NCI-H82 treated with DMSO at 0.1 percent for 48 hours (cell line): Measurements from ENCODE around the gene TOP2A.
A peak's percentile ranks its signal among the peaks of the same experiment; 100 is the strongest.
"Not testable (repeated sequence)": the region's sequence is repeated elsewhere in the genome, so short reads cannot be mapped to it uniquely, and the experiment has no call there.

Experiments used
- DNase-seq: peaks from one replicate; lab custom pipeline; 2025; ENCODE audit not compliant: unreplicated experiment; lab: John Stamatoyannopoulos, UW

TOP2A gene

DNA sequence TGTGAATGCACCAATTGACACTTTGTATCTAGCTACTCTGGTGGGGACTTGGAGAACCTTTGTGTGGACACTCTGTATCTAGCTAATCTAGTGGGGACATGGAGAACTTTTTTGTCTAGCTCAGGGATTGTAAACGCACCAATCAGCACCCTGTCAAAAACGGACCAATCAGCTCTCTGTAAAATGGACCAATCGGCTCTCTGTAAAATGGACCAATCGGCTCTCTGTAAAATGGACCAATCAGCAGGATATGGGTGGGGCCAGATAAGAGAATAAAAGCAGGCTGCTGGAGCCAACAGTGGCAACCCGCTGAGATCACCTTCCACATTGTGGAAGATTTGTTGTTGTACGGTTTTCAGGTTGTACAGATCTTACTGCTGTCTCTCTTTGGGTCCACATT lies 41.2 kb downstream of the TOP2A start:
- DNase-seq: not testable (repeated sequence)

DNA sequence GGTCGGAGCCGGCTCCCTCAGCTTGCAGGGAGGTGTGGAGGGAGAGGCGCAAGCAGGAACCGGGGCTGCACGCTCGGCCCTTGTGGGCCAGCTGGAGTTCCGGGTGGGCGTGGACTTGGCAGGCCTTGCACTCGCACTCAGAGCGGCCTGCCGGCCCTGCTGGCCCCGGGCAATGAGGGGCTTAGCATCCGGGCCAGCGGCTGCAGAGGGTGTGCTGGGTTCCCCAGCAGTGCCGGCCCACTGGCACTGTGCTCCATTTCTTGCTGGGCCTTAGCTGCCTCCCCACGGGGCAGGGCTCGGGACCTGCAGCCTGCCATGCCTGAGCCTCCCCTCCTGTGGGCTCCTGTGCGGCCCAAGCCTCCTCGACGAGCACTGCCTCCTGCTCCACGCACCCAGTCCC lies 41.9 kb downstream of the TOP2A start:
- DNase-seq: not testable (repeated sequence)

DNA sequence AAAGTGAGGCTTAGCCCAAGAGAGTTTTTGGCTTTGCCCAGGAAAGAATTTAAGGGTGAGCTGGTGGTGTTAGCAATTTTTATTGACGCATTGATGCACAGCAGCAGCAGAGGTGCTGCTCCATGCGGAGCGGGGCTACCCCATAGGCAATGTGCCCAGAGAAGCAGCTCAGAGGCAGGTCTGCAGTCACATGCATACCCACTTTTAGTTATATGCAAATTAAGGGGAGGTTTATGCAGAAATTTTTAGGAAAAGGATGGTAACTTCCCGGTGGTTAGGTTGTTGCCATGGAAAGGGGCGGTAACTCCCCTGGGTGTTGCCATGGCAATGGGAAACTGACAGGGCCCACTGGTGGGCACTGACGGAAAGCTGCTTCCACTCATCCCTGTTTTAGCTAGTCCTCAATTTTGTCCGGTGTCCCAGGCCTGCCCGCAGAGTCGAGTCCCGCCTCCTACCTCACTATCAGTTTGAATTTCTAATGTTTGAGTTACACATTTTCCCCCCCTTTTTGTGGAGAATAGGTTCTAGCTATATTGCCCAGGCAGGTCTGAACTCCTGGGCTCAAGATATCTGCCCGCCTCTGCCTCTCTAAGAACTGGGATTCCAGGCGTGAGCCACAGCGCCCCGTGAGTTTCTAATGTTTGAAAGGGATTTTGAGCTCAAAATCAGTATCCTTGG lies 42.7 kb downstream of the TOP2A start:
- no peak for DNase-seq

DNA sequence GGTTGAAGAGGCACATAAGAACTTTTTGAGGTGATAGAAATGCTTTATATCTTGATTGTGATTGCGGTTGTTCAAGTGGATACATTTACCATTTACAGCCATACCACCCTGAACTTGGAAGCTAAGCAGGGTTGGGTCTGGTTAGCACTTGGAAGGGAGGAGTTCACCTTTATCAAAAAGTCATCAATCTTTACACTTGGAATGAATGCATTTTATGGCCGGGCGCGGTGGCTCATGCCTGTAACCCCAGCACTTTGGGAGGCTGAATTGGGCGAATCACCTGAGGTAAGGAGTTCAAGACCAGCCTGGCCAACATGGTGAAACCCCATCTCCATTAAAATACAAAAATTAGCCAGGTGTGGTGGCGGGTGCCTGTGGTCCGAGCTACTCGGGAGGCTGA lies 43.7 kb downstream of the TOP2A start:
- DNase-seq: no peak

DNA sequence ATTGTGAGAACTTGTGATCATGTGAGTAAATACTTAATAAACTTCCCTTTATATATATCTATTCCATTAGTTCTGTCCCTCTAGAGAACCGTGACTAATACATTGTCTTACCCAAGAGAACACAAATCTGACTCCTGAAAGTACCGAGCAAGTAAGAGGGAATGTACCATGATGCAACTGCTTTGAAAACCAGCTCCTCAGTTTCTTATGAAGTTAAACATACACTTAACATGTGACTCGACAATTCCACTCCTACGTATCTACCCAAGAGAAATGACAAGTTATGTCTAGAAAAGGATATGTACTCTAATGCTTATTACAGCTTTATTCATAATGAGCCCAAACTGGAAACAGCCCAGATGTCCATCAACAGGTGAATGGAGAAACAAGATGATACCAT lies 44.4 kb downstream of the TOP2A start:
- no peak for DNase-seq

DNA sequence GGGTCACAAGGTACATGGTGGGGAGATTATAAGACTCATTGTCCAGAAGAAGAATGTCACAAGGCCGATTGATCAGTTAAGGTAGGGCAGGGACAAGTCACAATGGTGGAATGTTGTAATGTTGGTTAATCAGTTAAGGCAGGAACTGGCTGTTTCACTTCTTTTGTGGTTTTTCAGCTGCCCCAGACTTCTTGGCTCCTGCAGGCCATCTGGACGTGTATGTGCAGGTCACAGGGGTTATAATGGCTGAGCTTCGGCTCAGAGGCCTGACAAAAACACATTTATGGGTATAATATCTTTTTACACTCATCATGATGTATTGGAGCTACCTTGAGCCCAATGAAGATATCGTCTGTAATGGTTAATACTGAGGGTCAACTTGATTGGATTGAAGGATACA lies 45.1 kb downstream of the TOP2A start:
- DNase-seq: not testable (repeated sequence)

DNA sequence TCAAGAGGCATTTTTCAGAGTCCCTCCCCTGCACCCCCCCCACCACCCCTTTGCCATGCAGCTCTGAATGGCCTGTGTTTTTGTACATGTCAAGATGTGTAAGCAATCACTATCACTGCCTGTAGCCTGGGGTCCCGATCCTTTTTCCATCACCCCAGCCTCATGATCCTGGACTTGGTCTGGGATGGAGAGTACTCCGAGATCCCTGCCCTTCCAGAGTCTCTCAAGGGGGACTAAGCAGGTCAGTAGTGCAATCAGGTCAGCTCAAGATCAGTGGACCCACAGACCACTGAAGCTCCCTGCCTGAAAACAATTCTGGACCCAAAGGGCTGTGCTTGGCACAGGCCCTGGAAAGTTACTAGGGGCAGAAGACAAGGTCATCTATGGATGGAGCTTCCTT lies 45.7 kb downstream of the TOP2A start:
- DNase-seq: no peak

DNA sequence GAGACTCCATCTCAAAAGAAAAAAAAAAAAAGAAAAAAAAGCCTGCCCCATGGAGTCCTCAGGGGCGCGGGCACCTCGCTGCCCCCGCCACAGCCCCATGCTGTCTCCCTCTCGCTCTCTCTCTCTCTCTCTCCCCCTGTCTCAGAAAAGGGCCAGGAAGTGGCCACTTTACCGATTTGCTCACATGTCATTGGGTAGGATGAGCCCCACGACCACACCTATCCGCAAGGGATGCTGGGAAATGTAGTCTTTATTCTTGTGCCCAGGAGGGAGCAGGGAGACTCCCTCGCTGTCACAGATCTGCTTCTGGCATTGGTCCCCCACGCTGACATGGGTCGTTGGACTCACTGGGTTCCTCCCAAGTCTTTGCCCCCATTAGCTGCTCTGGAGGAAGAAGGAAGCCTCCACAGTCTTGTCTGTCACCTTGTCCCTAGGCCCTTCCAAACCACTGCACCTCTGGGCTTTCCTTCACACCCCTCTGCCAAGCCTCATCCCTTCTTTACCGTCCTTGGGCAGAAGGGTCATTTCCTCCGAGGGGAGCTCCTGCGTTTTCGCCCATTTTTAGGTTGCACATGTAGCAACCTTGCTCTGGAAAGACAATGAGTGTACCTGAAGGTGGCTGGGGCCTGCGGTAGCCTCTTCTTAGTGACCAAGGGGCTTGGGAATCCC lies 46.3 kb downstream of the TOP2A start:
- DNase-seq: peak; percentile 39

DNA sequence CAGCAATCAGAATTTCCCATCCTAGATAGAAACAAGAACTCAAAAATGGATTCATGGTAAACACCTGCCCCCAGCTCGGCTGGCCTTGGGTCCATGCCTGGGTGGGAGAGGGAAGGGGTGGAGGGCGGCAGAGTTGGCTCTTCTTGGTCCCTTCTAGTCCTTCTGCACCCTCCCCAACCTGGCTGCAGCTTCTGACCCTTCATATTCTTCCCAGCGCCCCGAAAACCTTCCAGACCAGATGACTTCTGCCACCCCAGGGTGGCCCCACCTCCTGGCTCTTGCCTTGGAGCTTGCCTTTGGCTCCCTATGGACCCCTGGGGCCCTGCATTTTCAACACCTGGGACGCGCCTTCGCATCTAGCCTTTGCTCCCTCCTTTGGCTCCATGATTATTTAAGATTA lies 47.8 kb downstream of the TOP2A start:
- no peak for DNase-seq

DNA sequence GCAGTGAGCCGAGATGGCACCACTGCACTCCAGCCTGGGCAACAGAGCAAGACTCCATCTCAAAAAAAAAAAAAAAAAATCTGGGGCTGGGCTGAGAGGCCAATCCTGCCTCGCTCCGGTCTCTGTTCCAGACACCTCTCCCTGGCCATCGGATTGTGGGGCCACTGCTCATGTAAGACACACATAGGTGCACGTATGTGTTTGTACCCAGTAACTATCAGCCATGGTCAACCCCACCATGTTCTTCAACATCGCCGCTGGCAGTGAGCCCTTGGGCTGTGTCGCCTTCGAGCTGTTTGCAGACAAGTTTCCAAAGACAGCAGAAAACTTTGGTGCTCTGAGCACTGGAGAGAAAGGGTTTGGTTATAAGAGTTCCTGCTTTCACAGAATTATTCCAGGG lies 50.0 kb downstream of the TOP2A start:
- not testable (repeated sequence) for DNase-seq

DNA sequence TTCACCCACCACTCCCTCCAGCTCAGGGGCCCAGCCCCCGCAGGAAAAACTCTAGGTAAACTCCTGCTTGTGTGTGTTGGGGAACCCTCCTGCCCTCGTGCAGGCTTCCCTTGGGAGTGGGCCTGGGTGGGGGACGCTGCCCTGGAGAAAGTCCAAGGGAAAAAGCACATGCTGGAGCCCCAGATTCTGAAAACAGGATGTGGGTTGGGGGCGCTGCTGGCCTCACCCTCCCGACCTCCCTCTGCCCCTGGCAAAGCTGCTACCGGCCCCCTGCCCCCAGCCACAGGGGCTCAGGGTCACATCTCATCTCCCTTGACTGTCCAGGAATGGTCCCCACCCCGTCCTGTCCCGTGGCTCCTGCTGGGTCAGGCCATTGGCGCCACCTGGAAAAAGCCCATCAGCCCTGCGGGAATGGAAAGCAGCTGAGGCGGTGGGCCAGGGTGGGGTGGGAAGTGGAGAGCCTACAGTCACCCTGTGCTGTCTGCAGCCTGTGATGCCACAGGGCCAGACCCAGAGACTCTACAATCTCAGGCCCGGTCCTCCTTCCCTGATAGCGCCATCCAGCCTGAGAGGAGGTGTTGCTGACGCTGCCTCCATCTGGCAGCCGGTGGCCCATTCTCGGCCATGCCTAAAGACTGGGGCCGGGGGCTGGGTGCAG lies 50.7 kb downstream of the TOP2A start:
- no peak for DNase-seq

DNA sequence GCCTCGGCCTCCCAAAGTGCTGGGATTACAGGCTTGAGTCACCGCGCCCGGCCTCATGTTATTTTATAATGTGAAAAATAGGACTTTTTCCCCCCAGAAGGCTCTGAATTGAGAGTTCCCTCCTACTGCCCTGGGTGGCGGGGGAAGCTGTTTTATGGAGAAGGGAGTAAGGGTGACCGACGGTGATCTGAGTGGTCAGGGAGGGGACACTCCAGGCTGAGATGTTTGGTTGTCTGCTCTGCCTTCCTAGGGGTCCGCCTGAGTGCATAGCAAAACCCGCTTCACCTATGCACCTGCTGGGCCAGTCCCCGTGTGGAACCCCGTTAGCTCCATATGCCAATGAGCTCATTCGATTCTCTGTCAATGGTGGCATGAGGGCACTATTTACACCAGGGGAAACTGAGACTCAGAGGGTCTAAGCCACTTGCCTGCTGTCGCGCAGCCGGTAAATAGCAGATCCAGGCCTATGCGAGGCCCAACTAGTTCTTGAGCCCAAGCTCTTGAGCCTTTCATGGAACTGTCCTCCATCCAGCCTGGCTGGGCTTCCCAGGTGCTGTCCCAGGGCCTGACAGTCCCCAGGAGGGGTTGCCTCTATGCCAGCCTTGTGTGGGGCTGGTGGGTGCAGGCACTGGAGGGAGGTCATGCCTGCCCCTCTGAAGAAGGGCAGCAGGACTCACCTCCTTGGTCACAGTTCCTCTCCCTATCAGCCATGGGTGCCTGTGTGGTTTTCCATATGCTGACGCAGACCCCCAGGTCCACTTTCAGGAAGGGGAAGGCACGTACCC lies 51.4 kb downstream of the TOP2A start:
- no peak for DNase-seq

DNA sequence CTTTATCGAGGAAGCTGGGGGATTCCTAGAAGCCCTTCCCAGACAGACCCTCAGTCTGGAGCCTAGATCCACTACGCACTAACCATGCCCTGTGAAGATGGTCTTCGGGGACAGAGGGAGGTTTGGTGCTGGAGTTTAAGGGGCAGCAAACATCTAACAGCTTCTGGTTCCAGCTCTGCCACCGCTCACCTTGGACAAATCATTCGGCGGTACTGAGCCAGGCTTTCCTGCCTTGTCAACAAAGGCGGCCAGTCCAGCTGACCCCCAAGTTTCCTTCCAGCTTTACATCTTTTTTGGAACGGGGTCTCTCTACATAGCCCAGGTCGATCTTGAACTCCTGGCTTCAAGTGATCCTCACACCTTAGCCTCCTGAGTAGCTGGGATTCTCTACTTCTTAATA lies 52.8 kb downstream of the TOP2A start:
- no peak for DNase-seq

DNA sequence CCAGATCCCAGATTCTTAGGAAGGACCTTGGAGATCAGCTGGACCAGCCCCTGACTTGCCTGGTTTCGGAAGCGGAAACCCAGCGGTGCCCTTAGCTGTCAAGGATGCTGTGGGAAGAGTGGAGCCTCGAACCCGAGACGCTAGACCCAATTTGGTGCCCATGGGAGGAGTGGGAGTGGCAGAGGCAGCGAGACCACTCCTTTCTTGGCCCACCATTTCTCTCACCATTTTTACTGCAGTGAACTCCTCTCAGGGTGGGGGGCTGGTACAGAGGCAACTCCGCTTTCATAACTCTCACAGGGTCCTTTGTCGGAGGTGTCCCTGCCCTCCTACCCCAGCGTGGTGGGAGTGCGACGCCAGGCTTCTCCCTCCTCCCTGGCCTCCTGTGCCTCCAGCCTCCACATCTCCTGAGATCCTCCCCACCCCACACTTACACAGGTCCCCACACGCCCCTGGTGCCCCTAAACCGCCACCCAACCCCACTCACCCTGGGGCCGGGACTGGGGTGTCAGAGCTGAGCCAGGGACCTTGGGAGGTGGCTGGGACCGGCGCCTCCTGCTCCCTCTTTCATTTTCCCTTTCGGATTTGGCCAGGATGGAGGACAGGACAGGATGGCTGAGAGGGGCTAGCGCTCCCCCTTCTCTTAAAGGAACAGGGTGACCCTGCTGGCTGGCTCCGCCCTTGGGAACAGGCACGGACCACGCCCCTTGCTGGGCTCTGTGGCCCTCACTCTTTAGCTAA lies 53.4 kb downstream of the TOP2A start, which contains the start of gene GJD3:
GJD3 (minus strand) TSS at position 617 of the 741 bp plus-strand sequence. CDS start 922 bp downstream, outside the sequence.
- no peak for DNase-seq

DNA sequence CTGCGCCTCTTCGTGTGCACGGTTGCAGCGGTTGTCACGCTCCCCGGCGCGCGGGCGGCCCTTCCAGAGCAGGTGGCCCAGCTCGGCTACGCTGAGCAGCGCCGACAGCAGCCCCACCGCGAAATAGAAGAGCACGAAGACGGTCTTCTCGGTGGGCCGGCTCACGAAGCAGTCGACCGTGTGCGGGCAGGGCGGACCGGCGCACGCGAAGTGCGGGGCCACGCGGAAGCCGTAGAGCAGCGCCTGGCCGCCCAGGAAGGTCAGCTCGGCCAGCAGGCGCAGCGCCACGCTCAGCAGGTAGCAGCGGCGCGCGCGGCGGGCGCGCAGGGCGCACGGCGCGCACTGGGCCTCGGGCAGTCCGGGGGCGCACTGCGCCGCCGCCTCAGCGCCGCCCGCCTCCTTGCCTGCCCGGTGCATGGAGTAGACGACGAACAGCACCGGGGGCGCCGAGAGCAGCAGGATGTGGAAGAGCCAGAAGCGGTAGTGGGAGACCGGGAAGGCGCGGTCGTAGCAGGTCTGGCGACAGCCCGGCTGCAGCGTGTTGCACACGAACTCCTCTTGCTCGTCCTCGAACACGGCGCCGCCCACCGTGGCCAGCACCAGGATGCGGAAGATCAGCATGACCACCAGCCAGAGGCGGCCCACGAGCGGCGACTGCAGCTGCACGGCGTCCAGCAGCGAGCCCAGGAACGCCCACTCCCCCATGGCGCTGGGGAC lies 54.4 kb downstream of the TOP2A start:
- no peak for DNase-seq

DNA sequence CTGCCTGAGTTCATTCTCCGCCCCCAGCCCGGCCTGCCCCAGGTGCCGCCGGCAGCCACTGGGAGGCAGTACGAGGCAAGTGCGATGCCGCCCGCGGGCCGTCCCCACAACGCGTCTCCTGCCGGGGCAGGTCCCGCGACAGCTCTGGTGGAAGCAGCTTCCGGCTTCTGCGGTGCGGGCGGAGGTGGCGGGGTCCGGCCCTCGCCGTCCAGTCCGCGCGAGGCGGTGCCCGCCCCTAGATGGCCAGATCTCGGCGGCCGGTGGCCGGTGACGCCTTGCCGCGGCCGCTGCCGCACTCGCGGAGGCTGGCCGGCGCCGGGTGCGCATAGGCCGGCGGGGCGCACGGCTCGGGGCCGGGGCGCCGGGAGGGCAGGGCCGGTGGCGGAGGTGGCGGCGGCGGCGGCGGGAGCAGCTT lies 55.0 kb downstream of the TOP2A start:
- DNase-seq: no peak

DNA sequence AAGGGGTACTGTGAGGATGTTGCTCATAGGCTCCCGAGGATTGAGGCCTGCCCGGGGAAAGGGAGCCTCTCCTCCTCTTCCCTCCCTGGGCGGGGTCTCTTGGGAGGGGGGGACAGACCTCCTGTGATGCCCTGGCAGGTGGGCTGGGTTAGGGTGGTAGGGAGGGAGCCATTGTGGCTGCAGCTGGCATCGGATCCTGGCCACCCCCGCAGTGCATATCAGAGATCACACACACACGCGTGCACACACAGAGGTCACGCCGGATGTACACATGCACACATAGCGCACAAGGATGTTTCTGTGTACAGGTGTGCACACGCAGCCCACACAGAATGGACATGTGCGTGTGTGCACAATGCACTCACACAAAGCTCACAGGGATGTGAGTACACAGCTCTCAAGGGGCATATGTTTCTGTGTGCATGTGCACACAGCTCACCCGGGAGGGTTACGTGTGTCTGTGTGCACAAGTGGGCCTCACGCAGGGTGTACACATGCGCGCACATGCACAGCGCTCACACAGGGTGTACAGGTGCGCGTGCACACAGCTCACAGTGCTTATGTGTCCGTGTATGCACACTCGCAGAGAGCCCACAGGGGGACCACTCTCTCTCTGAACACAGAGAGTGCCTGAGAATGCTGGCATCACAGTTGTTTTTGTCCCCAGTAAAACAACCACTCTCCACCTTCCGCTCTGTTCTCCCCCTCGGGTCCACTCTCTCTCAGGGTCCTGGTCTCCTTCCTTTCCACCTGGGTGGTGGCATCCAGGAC lies 55.6 kb downstream of the TOP2A start:
- DNase-seq: no peak

DNA sequence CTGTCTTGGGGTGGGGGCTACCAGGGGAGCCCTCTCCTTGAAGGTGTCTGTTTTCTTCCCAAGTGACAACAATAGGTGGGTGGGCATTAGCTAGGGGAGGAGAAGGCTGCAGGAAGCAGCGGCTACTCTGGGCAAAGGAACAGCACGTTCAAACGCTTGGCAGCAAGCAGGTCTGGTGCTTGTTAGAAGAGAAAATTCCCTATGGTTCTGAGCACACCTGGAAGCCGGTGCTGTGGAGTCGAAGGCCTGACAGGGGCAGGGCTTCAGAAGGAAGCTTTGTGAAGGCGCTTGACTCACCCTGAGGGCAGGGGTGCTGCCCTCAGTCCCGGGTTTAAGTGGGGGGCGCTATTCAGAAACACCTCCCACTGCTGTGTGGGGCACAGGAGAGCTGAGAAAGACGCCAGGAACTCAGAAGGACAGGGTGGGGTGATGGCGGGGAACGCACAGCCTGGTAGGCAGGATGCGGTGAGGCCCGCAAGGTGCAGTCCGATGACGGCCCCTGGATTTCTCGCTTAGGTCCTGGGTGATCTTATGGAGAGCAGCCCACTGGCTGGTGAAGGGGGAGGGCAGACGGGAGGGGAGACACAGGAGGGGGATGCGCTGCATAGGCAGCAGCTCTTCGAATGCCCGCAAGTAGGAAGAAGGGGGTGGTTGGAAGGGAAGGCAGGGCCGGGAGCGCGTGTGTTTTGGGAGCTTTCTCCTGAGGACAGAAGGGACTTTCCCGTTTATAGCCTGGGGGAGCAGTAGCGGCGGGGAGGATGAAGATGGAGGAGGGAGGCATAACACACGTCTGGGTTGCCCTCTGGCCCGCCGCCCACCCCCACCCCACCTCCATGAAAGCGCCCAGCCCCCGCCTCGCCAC lies 56.4 kb downstream of the TOP2A start:
- DNase-seq: no peak
